HuH-7 (cell line): ENCODE measurements around the gene GTF2IRD2.
"Not testable (repeated sequence)": the region's sequence is repeated elsewhere in the genome, so short reads cannot be mapped to it uniquely, and the experiment has no call there.

ENCODE experiments used
- DNase-seq: peaks from one replicate; pipeline ENCODE4 v3.0.0; 2011; ENCODE audit warnings: low spot score

Gene GTF2IRD2

GRCh38 chr7:74850833-74851721 is at the start of gene GTF2IRD2:
Gene GTF2IRD2, minus strand, starts transcription at chr7:74851605. Its CDS starts 15,227 bp downstream, at chr7:74836378.
- DNase-seq = not testable (repeated sequence)

- DNase-seq = not testable (repeated sequence)
These were observed 39.0 kb upstream of the GTF2IRD2 start for GRCh38 chr7:74890158-74891123.

GRCh38 chr7:74889518-74890129 is 38.2 kb upstream of the GTF2IRD2 start:
- DNase-seq = not testable (repeated sequence)

- not testable (repeated sequence) for DNase-seq
These were observed 33.9 kb upstream of the GTF2IRD2 start for GRCh38 chr7:74885295-74885694.

GRCh38 chr7:74882110-74882509 is 30.7 kb upstream of the GTF2IRD2 start:
- DNase-seq = not testable (repeated sequence)

GRCh38 chr7:74874748-74875512 is 23.5 kb upstream of the GTF2IRD2 start:
- not testable (repeated sequence) for DNase-seq

- not testable (repeated sequence) for DNase-seq
These were observed 22.8 kb upstream of the GTF2IRD2 start for GRCh38 chr7:74874104-74874747.

- DNase-seq = not testable (repeated sequence)
These were observed 21.1 kb upstream of the GTF2IRD2 start for GRCh38 chr7:74872542-74872941.

- DNase-seq = not testable (repeated sequence)
These were observed 14.4 kb upstream of the GTF2IRD2 start for GRCh38 chr7:74865777-74866176.

- not testable (repeated sequence) for DNase-seq
These were observed 1.6 kb downstream of the GTF2IRD2 start for GRCh38 chr7:74849853-74850252.

- not testable (repeated sequence) for DNase-seq
These were observed 21.0 kb downstream of the GTF2IRD2 start for GRCh38 chr7:74830411-74830810.

- DNase-seq = not testable (repeated sequence)
These were observed 21.4 kb downstream of the GTF2IRD2 start for GRCh38 chr7:74829959-74830358.

GRCh38 chr7:74821259-74821658 is 30.1 kb downstream of the GTF2IRD2 start:
- not testable (repeated sequence) for DNase-seq

- DNase-seq = not testable (repeated sequence)
These were observed 31.1 kb downstream of the GTF2IRD2 start for GRCh38 chr7:74820146-74820805.

GRCh38 chr7:74815882-74816281 is 35.5 kb downstream of the GTF2IRD2 start:
- DNase-seq = not testable (repeated sequence)

- DNase-seq = not testable (repeated sequence)
These were observed 52.8 kb downstream of the GTF2IRD2 start for GRCh38 chr7:74798644-74799043.

- DNase-seq = not testable (repeated sequence)
These were observed 53.4 kb downstream of the GTF2IRD2 start for GRCh38 chr7:74797848-74798622.

GRCh38 chr7:74789200-74789736 is 62.1 kb downstream of the GTF2IRD2 start:
- DNase-seq = not testable (repeated sequence)
